NCI-H146 (cell line): ENCODE data around the gene YKT6.
A peak's percentile ranks its signal among the peaks of the same experiment; 100 is the strongest.

ENCODE experiments used
- DNase-seq: peaks from one replicate; lab custom pipeline; 2025; lab: John Stamatoyannopoulos, UW

The YKT6 gene

GRCh38 chr7:44232901-44233715, 32.3 kb downstream of the YKT6 start:
- no peak for DNase-seq

GRCh38 chr7:44235066-44235465, 34.3 kb downstream of the YKT6 start:
- DNase-seq = no peak

DNA sequence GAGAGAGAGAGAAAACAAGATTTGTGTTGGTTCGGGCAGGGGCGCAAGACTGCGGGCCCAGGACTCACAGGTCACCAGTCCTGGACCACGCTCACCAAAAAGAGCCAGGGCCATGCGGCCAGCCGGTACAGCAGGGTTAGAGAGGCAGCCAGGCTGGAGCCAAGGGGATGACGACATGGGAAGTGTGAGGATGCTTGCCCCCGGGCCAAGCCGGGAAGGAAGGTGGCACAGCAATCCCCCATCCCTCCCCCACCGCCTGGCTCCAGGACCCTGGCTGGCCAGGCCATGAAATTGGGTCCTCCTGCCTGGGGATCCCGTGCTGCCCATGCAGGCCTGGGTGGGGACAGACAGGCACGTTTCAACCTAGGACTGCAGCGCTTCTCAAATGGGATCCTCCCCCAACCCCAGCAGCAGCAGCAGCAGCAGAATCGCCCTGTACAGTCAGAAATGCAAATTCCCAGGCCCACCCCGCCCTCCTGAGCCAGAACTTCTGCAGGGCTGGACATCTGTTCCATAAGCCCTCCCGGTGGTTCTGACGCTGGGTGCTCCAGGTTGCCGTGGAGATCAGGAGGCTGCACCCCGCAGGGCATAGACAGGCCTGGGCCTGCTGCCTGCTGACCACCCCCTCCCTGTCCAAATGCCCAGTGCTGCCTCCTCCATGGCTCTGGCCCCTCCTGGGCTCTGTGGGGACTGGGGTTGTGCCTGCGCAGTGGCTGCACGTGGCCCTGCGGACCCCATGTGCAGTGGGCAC, 35.0 kb downstream of the YKT6 start:
- peak; percentile 97 for DNase-seq

- DNase-seq = peak; percentile 73
These were observed 35.6 kb downstream of the YKT6 start for GRCh38 chr7:44236333-44236728.

DNA sequence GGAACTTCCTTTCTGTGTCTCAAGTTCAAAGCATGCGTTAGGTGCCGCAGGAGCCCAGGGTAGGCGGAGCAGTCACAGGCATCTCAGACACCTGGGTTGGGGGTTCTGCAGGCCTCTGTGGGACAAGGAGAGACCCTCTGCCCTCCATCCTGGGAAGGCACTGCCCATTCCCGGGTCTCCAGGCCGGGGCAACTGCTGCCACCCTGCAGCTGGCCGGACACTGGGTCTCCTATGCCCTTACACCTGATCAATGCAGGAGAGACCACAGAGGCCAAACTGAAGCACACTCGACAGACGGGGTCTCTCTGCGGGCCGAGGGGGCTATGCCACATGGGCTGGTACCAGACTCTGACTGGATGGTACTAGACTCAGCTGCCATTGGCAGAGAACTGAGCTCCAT, 36.9 kb downstream of the YKT6 start:
- no peak for DNase-seq

DNA sequence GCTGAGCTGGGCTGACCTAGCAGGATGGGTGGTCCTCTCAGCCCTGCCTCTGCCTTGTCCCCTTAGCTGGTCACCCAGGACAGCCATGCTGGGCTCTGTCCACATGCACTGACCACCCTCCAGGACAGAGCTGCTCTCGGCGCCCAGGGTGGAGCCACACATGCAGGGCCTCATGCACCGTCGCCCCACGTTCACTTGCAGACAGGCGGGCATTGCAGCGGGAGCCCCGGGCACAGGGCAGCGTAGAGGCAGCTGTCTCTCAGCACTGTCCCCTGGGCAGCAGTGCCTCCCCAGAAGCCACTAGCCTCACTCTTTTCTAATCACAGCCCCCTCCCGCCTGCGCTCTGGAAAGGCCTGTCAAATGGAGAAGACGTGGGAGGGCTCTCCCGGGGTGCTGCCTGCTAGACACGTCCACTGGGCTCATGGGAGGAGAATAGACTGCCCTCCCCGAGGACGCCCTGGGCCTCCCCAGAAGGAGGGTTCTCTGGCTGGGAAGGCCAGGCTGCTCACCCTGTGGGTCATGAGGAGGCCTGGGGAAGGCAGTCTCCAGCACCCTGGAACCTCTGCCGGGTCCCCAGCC, 37.4 kb downstream of the YKT6 start:
- no peak for DNase-seq

GRCh38 chr7:44239361-44239760, 38.6 kb downstream of the YKT6 start:
- no peak for DNase-seq

DNA sequence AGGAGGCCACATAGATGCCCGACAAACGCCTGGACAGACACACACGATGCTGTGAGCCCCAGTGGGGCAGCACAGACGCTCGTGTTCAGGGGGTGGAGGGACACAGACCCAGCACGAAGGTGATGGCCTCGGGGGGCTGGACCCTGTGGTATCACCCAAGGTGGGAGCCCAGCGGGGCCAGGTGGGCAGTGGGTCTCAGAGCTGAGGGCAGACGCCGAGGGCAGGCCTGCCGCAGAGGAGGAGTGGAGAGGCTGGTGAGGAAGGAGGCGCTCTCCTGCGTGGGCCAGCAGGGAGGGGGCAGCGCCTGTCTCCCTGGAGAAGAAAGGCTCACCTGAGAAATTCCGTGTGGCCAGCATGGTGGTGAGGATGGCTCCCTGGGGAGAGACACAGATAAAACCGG, 39.6 kb downstream of the YKT6 start:
- DNase-seq = no peak

- DNase-seq = peak; percentile 72
These were observed 40.3 kb downstream of the YKT6 start for GRCh38 chr7:44240983-44241510.

- no peak for DNase-seq
These were observed 41.3 kb downstream of the YKT6 start for GRCh38 chr7:44242091-44242490.

DNA sequence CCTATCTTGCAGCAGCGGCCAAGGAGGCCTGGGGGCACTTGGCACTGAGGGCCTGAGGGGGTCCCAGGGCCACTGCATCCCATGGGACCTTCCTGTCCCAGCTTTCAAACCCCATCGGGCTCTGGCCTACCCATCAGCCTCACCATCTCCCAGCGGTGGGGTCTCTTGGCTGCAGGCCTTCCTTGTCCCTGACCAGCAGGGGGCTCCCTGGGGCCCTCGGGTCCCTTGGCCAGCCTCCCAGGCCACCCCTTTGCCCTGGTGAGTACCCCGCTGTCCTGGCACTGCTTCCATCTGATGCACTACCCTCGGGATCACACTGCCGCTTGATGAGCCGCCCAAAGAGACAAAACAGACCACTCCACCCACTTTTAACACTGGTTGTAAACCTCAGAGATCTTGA, 43.5 kb downstream of the YKT6 start:
- DNase-seq = peak; percentile 27

- DNase-seq = no peak
These were observed 45.8 kb downstream of the YKT6 start for GRCh38 chr7:44246396-44247113.

GRCh38 chr7:44247868-44248651, 47.3 kb downstream of the YKT6 start:
- peak; percentile 14 for DNase-seq

DNA sequence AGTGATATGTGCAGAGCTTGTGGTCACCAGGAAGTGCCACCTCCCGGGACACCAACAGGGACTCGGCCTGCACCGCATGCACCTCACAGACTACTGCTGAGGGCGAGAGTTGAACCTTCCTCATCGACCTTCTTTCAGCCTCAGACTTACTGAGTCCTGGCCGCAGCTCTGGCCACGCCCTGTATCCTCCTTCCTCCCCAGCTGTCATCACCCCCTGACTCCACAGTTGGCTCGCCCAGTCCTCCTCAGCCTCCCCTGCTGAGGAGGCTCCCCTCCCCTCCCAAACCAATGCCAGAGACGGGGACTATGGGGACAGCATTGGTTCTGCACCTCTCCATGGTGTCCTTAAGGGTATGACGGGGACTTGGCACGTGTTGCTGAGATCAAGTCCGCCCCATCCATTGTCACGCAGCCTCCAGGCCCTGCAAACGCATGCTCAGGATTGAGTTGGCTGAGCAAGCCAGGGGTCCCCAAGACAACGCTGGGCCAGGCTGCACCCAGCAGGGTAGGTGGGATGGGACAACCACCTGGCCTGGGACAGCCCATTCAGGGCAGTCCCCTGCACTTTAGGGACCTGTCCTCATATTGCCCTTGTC, 49.0 kb downstream of the YKT6 start:
- DNase-seq = no peak

DNA sequence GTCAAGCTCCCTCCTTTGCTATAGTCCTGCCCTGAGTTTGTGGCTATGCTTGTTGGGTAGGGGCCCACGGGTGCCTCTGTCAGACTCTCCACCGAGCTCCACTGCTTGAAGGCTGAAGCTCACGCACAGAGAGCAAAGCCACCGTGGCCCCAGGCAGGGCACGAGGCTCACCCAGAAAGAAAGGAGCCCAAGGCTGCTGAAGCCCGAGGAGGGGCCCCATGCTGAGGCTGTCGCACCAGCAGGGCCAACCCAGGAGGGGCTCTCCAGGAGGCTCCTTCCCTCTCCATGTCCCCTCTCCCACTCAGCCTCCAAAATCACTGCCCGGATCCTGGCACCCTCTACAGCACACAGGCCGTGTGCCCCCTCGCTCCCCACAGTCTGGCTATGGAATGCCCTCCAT, 50.5 kb downstream of the YKT6 start:
- DNase-seq = no peak

DNA sequence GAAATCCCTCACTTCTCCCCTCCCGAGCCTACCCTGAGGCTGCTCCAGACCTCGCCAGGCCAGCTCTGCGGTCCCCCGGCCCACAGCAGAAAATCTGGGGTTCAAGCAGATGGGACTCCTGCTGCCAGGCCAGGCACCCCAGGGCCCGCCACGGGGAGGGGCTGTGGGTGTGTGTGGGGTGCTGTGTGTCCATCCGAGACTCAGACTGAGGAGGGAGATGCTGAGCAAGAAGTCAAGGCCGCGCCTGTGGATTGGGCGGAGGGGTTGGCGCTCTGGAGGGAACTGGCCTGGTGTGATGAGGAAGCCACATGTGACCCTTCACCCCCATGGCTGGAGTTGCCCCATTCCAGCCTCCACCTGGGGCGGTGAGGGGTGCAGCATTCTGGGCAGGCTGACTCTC, 51.1 kb downstream of the YKT6 start:
- DNase-seq = no peak

DNA sequence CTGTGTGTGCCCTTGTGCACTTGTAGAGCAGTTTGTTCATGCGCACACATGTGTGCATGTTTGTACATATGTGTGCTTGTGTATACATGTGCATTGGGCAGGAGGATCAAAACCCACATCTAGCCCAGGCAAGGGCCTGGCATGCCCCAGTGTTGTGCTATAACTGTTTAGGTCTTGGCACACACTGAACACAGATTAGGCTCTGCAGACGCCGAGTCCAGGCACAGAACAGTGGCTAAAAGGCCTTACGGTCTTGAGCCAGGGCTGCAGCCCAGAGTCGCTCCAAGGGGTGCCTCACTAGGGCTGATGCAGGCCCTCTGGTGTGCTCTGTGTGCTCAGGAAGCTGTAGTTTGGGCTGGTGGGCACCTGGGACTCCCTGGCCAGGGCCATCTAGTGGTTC, 55.7 kb downstream of the YKT6 start:
- no peak for DNase-seq

DNA sequence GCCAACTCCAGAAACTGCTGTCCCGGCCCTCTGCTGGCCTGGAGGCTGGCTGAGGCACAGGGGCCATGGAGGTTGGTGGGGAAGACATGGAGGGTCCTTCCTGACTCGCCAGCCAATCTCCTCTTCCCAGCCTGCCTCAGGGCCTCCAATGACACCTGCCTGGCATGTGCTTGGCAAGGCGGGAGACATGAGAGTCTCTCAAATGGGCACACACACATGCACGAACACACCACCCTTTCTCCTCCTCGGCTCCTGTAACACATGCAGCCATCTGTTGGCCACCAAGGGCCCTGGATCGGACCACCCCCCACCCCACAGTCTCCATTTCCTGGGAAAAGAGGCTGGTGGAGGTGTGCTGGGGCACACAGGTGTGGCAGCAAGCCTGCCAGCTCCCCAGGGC, 56.4 kb downstream of the YKT6 start:
- DNase-seq = no peak

- no peak for DNase-seq
These were observed 57.0 kb downstream of the YKT6 start for GRCh38 chr7:44257618-44258422.

DNA sequence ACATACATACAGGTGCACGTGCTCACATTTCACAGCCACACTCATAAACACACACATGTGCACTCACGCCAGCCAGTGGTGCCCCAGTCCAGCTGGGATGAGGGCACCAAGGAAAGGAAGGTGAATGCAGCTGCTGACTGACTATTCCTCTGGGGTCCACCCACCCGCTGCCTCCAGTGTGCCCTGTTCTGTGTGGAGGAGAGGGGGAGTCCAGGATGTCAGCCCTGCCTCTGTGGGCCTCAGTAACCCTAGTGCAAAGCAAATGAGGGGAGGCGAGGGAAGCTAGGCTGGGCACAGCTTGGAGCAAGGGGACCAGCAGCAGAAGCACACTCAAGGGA, 57.6 kb downstream of the YKT6 start:
- DNase-seq = no peak
